Stimulated activated CD4-positive, alpha-beta T cell treated with anti-CD3 and anti-CD28 coated beads, Interleukin-1b, Interleukin-23, amount 100 ng/mL, for 24 hours (primary cell): ENCODE measurements around the gene C1QTNF7.

Experiments
- DNase-seq, 4 experiments: peaks; one replicate each; pipeline ENCODE4 v3.0.0-alpha.2; 2020; ENCODE audit warnings: low read depth in 4 of 4, low spot score in 1 of 4

Gene C1QTNF7

GRCh38 chr4:15457406-15458201 is 29.8 kb downstream of the C1QTNF7 start:
- no peak for DNase-seq

GRCh38 chr4:15458616-15459015 is 30.8 kb downstream of the C1QTNF7 start:
- no peak for DNase-seq

GRCh38 chr4:15459706-15460105 is 31.9 kb downstream of the C1QTNF7 start:
- no peak for DNase-seq

GRCh38 chr4:15466596-15466995 is 38.8 kb downstream of the C1QTNF7 start:
- DNase-seq: no peak

- no peak for DNase-seq
These were observed 41.7 kb downstream of the C1QTNF7 start, which contains the start of gene CC2D2A for GRCh38 chr4:15469402-15470127. Gene CC2D2A (plus strand): TSS chr4:15469882. CDS start chr4:15475933, 6,051 bp downstream.

GRCh38 chr4:15470128-15470475 is 42.3 kb downstream of the C1QTNF7 start:
- no peak for DNase-seq

GRCh38 chr4:15476396-15476795 is 48.6 kb downstream of the C1QTNF7 start:
- DNase-seq: no peak

- DNase-seq: no peak
These were observed 50.9 kb downstream of the C1QTNF7 start for GRCh38 chr4:15478724-15479088.

GRCh38 chr4:15479089-15479912 is 51.5 kb downstream of the C1QTNF7 start:
- DNase-seq: no peak

GRCh38 chr4:15479913-15480185 is 52.0 kb downstream of the C1QTNF7 start:
- no peak for DNase-seq

- no peak for DNase-seq
These were observed 54.3 kb downstream of the C1QTNF7 start for GRCh38 chr4:15481961-15482745.

- DNase-seq: no peak
These were observed 55.0 kb downstream of the C1QTNF7 start for GRCh38 chr4:15482842-15483241.

GRCh38 chr4:15488136-15488535 is 60.3 kb downstream of the C1QTNF7 start:
- no peak for DNase-seq

GRCh38 chr4:15488658-15489470 is 61.0 kb downstream of the C1QTNF7 start:
- DNase-seq: no peak

GRCh38 chr4:15489551-15489950 is 61.7 kb downstream of the C1QTNF7 start:
- DNase-seq: no peak

GRCh38 chr4:15493411-15493810 is 65.6 kb downstream of the C1QTNF7 start:
- no peak for DNase-seq

- no peak for DNase-seq
These were observed 67.8 kb downstream of the C1QTNF7 start for GRCh38 chr4:15495621-15496020.
